ENCODE measurements around the gene MAN1B1.

MAN1B1 gene

GRCh38 chr9:137111788-137112563 lies 25.2 kb downstream of the MAN1B1 start:
- H3K4me1 ChIP-seq (ENCODE audit: control insufficient read depth, insufficient read depth, low read length, poor library complexity, severe bottlenecking): peaks cover 14% of the 10 kb centered on the region
- H3K36me3 ChIP-seq (ENCODE audit: control insufficient read depth, insufficient read depth, low read length): peaks cover 49% of the 10 kb centered on the region
- no peaks in the 10 kb centered on the region for H3K27me3 ChIP-seq (replicated peaks; ENCODE audit: control insufficient read depth, insufficient read depth, low read length, poor library complexity, severe bottlenecking)
- no peak overlapping the region for H3K27ac ChIP-seq (ENCODE audit: insufficient read depth, low read length, poor library complexity, severe bottlenecking)
- DNase-seq: no peak
- H3K4me3 ChIP-seq (ENCODE audit: insufficient read depth, low read depth, low read length, poor library complexity, severe bottlenecking): no peak overlapping the region
- H3K9me3 ChIP-seq (ENCODE audit: control insufficient read depth, low read length): no peaks in the 10 kb centered on the region

- H3K27me3 ChIP-seq (replicated peaks; ENCODE audit: control insufficient read depth, insufficient read depth, low read length, poor library complexity, severe bottlenecking): no peaks in the 10 kb centered on the region
- peaks cover 14% of the 10 kb centered on the region for H3K4me1 ChIP-seq (ENCODE audit: control insufficient read depth, insufficient read depth, low read length, poor library complexity, severe bottlenecking)
- no peak overlapping the region for H3K4me3 ChIP-seq (ENCODE audit: insufficient read depth, low read depth, low read length, poor library complexity, severe bottlenecking)
- no peak for DNase-seq
- H3K27ac ChIP-seq (ENCODE audit: insufficient read depth, low read length, poor library complexity, severe bottlenecking): no peak overlapping the region
- no peaks in the 10 kb centered on the region for H3K9me3 ChIP-seq (ENCODE audit: control insufficient read depth, low read length)
- H3K36me3 ChIP-seq (ENCODE audit: control insufficient read depth, insufficient read depth, low read length): peaks cover 41% of the 10 kb centered on the region
Observed at GRCh38 chr9:137112564-137113384, 26.0 kb downstream of the MAN1B1 start.

GRCh38 chr9:137113385-137114159 lies 26.8 kb downstream of the MAN1B1 start:
- no peaks in the 10 kb centered on the region for H3K9me3 ChIP-seq (ENCODE audit: control insufficient read depth, low read length)
- H3K4me1 ChIP-seq (ENCODE audit: control insufficient read depth, insufficient read depth, low read length, poor library complexity, severe bottlenecking): peaks cover 14% of the 10 kb centered on the region
- DNase-seq: no peak
- no peak overlapping the region for H3K27ac ChIP-seq (ENCODE audit: insufficient read depth, low read length, poor library complexity, severe bottlenecking)
- no peaks in the 10 kb centered on the region for H3K27me3 ChIP-seq (replicated peaks; ENCODE audit: control insufficient read depth, insufficient read depth, low read length, poor library complexity, severe bottlenecking)
- H3K4me3 ChIP-seq (ENCODE audit: insufficient read depth, low read depth, low read length, poor library complexity, severe bottlenecking): peak overlapping the region; percentile 22
- peaks cover 37% of the 10 kb centered on the region for H3K36me3 ChIP-seq (ENCODE audit: control insufficient read depth, insufficient read depth, low read length)

GRCh38 chr9:137114220-137114612 lies 27.4 kb downstream of the MAN1B1 start:
- Histone ChIP-seq H3K4me3 (ENCODE audit: insufficient read depth, low read depth, low read length, poor library complexity, severe bottlenecking) (peak overlapping the region; percentile 58), H3K4me1 (ENCODE audit: control insufficient read depth, insufficient read depth, low read length, poor library complexity, severe bottlenecking) (peaks cover 14% of the 10 kb centered on the region), H3K27ac (ENCODE audit: insufficient read depth, low read length, poor library complexity, severe bottlenecking) (peak overlapping the region; percentile 67), H3K36me3 (ENCODE audit: control insufficient read depth, insufficient read depth, low read length) (peaks cover 30% of the 10 kb centered on the region), H3K9me3 (ENCODE audit: control insufficient read depth, low read length) (no peaks in the 10 kb centered on the region), H3K27me3 (replicated peaks; ENCODE audit: control insufficient read depth, insufficient read depth, low read length, poor library complexity, severe bottlenecking) (no peaks in the 10 kb centered on the region)
- no peak for DNase-seq

GRCh38 chr9:137114613-137115393 lies 28.0 kb downstream of the MAN1B1 start, which contains the start of gene DPP7:
Gene DPP7, minus strand, starts transcription at chr9:137114733. Its CDS starts 20 bp downstream, at chr9:137114713.
- H3K4me3 ChIP-seq (ENCODE audit: insufficient read depth, low read depth, low read length, poor library complexity, severe bottlenecking): peak within 1 kb of the TSS; percentile 58
- peak; percentile 64 to 72 (median 64) for DNase-seq
- H3K27me3 ChIP-seq (replicated peaks; ENCODE audit: control insufficient read depth, insufficient read depth, low read length, poor library complexity, severe bottlenecking): no peaks in the 10 kb centered on the region
- peaks cover 14% of the 10 kb centered on the region for H3K4me1 ChIP-seq (ENCODE audit: control insufficient read depth, insufficient read depth, low read length, poor library complexity, severe bottlenecking)
- H3K9me3 ChIP-seq (ENCODE audit: control insufficient read depth, low read length): no peaks in the 10 kb centered on the region
- peak within 1 kb of the TSS; percentile 67 for H3K27ac ChIP-seq (ENCODE audit: insufficient read depth, low read length, poor library complexity, severe bottlenecking)
- peaks cover 29% of the 10 kb centered on the region for H3K36me3 ChIP-seq (ENCODE audit: control insufficient read depth, insufficient read depth, low read length)

- peaks cover 22% of the 10 kb centered on the region for H3K36me3 ChIP-seq (ENCODE audit: control insufficient read depth, insufficient read depth, low read length)
- no peaks in the 10 kb centered on the region for H3K27me3 ChIP-seq (replicated peaks; ENCODE audit: control insufficient read depth, insufficient read depth, low read length, poor library complexity, severe bottlenecking)
- H3K9me3 ChIP-seq (ENCODE audit: control insufficient read depth, low read length): no peaks in the 10 kb centered on the region
- H3K4me1 ChIP-seq (ENCODE audit: control insufficient read depth, insufficient read depth, low read length, poor library complexity, severe bottlenecking): peaks cover 14% of the 10 kb centered on the region
- DNase-seq: no peak
- no peak overlapping the region for H3K4me3 ChIP-seq (ENCODE audit: insufficient read depth, low read depth, low read length, poor library complexity, severe bottlenecking)
- no peak overlapping the region for H3K27ac ChIP-seq (ENCODE audit: insufficient read depth, low read length, poor library complexity, severe bottlenecking)
Observed at GRCh38 chr9:137115394-137116026, 28.7 kb downstream of the MAN1B1 start.

- no peak overlapping the region for H3K4me3 ChIP-seq (ENCODE audit: insufficient read depth, low read depth, low read length, poor library complexity, severe bottlenecking)
- H3K27me3 ChIP-seq (replicated peaks; ENCODE audit: control insufficient read depth, insufficient read depth, low read length, poor library complexity, severe bottlenecking): no peaks in the 10 kb centered on the region
- peaks cover 14% of the 10 kb centered on the region for H3K4me1 ChIP-seq (ENCODE audit: control insufficient read depth, insufficient read depth, low read length, poor library complexity, severe bottlenecking)
- no peak for DNase-seq
- H3K36me3 ChIP-seq (ENCODE audit: control insufficient read depth, insufficient read depth, low read length): peaks cover 18% of the 10 kb centered on the region
- no peak overlapping the region for H3K27ac ChIP-seq (ENCODE audit: insufficient read depth, low read length, poor library complexity, severe bottlenecking)
- H3K9me3 ChIP-seq (ENCODE audit: control insufficient read depth, low read length): no peaks in the 10 kb centered on the region
Observed at GRCh38 chr9:137116027-137116507, 29.3 kb downstream of the MAN1B1 start.

GRCh38 chr9:137116728-137117127 lies 29.9 kb downstream of the MAN1B1 start:
- no peaks in the 10 kb centered on the region for H3K9me3 ChIP-seq (ENCODE audit: control insufficient read depth, low read length)
- H3K4me3 ChIP-seq (ENCODE audit: insufficient read depth, low read depth, low read length, poor library complexity, severe bottlenecking): no peak overlapping the region
- H3K4me1 ChIP-seq (ENCODE audit: control insufficient read depth, insufficient read depth, low read length, poor library complexity, severe bottlenecking): peaks cover 14% of the 10 kb centered on the region
- peaks cover 13% of the 10 kb centered on the region for H3K36me3 ChIP-seq (ENCODE audit: control insufficient read depth, insufficient read depth, low read length)
- no peaks in the 10 kb centered on the region for H3K27me3 ChIP-seq (replicated peaks; ENCODE audit: control insufficient read depth, insufficient read depth, low read length, poor library complexity, severe bottlenecking)
- DNase-seq: no peak
- no peak overlapping the region for H3K27ac ChIP-seq (ENCODE audit: insufficient read depth, low read length, poor library complexity, severe bottlenecking)

GRCh38 chr9:137117269-137117731 lies 30.5 kb downstream of the MAN1B1 start:
- H3K9me3 ChIP-seq (ENCODE audit: control insufficient read depth, low read length): no peaks in the 10 kb centered on the region
- H3K27me3 ChIP-seq (replicated peaks; ENCODE audit: control insufficient read depth, insufficient read depth, low read length, poor library complexity, severe bottlenecking): no peaks in the 10 kb centered on the region
- peaks cover 8% of the 10 kb centered on the region for H3K36me3 ChIP-seq (ENCODE audit: control insufficient read depth, insufficient read depth, low read length)
- no peak overlapping the region for H3K27ac ChIP-seq (ENCODE audit: insufficient read depth, low read length, poor library complexity, severe bottlenecking)
- no peak for DNase-seq
- no peak overlapping the region for H3K4me3 ChIP-seq (ENCODE audit: insufficient read depth, low read depth, low read length, poor library complexity, severe bottlenecking)
- peaks cover 14% of the 10 kb centered on the region for H3K4me1 ChIP-seq (ENCODE audit: control insufficient read depth, insufficient read depth, low read length, poor library complexity, severe bottlenecking)

Measured in effector memory CD4-positive, alpha-beta T cell (primary cell).